Liver (tissue), 9 donors: Measurements from ENCODE around the gene SEMA4D. TPM values are rescaled to one million over a fixed set of nuclear protein-coding genes. Genes with fewer than 3 reads are reported as not detected.

ENCODE experiments used
- DNase-seq: peaks from one replicate; pipeline ENCODE4 v3.0.0-alpha.2; 2017; ENCODE audit warnings: low spot score
- H3K27ac ChIP-seq, 2 donors: one replicate each; pipeline ENCODE4 v1.7.0; 2013; ENCODE audit warnings: inconsistent platforms in 2 of 2, low read length in 2 of 2, control low read depth in 1 of 2, low read depth in 1 of 2, mild to moderate bottlenecking in 1 of 2
- H3K27me3 ChIP-seq, 4 donors: one replicate each; pipeline versions ENCODE4 v1.6.1 to v1.7.0; 2013; ENCODE audit warnings: low read length in 3 of 4, inconsistent platforms in 1 of 4, mild to moderate bottlenecking in 1 of 4, moderate library complexity in 1 of 4; ENCODE audit not compliant: control insufficient read depth in 4 of 4, insufficient read depth in 4 of 4
- H3K36me3 ChIP-seq, 4 donors: one replicate each; pipeline versions ENCODE4 v1.6.1 to v1.7.0; 2013; ENCODE audit warnings: low read length in 3 of 4, mild to moderate bottlenecking in 3 of 4, low read depth in 1 of 4, moderate library complexity in 1 of 4; ENCODE audit not compliant: control insufficient read depth in 4 of 4, insufficient read depth in 3 of 4
- H3K4me1 ChIP-seq, 4 donors: one replicate each; pipeline versions ENCODE4 v1.6.1 to v1.7.0; 2013; ENCODE audit warnings: low read length in 3 of 4, mild to moderate bottlenecking in 3 of 4, moderate library complexity in 1 of 4; ENCODE audit not compliant: control insufficient read depth in 4 of 4, insufficient read depth in 4 of 4
- H3K4me3 ChIP-seq, 3 donors: one replicate each; pipeline versions ENCODE4 v1.6.1 to v1.7.0; 2013; ENCODE audit warnings: low read length in 3 of 3, control low read depth in 1 of 3, low read depth in 1 of 3, mild to moderate bottlenecking in 1 of 3
- H3K9ac ChIP-seq, 2 donors: one replicate each; pipeline ENCODE4 v1.7.0; 2013; ENCODE audit warnings: low read length in 2 of 2, mild to moderate bottlenecking in 2 of 2, moderate library complexity in 2 of 2, control low read depth in 1 of 2, low read depth in 1 of 2
- H3K9me3 ChIP-seq, 4 donors: one replicate each; pipeline versions ENCODE4 v1.6.1 to v1.7.0; 2013; ENCODE audit warnings: low read length in 3 of 4; ENCODE audit not compliant: control insufficient read depth in 4 of 4
- ATF3 ChIP-seq: IDR thresholded peaks from 2 replicates; pipeline ENCODE4 v1.6.1; 2016; ENCODE audit warnings: antibody characterized with exemption
- EGR1 ChIP-seq, 2 donors: IDR thresholded peaks; 2 replicates each; pipeline ENCODE4 v1.6.1; 2016 to 2018; ENCODE audit warnings: antibody characterized with exemption in 2 of 2, low read depth in 2 of 2
- FOXA1 ChIP-seq: IDR thresholded peaks from 2 replicates; pipeline ENCODE4 v1.6.1; 2016; ENCODE audit warnings: antibody characterized with exemption
- GABPA ChIP-seq, 2 donors: IDR thresholded peaks in 1 of 2; conservative IDR thresholded peaks in 1 of 2; 2 replicates each; pipeline ENCODE4 v1.6.1; 2016; ENCODE audit warnings: antibody characterized with exemption in 2 of 2, mild to moderate bottlenecking in 1 of 2, moderate library complexity in 1 of 2
- HNF4A ChIP-seq, 2 donors: conservative IDR thresholded peaks; 2 replicates each; pipeline ENCODE4 v1.6.1; 2016; ENCODE audit warnings: antibody characterized with exemption in 2 of 2, mild to moderate bottlenecking in 2 of 2
- HNF4G ChIP-seq: IDR thresholded peaks from 2 replicates; pipeline ENCODE4 v1.6.1; 2016; ENCODE audit warnings: antibody characterized with exemption
- MAX ChIP-seq: IDR thresholded peaks from 2 replicates; pipeline ENCODE4 v1.6.1; 2016; ENCODE audit warnings: antibody characterized with exemption
- NR2F2 ChIP-seq: IDR thresholded peaks from 2 replicates; pipeline ENCODE4 v1.6.1; 2016; ENCODE audit warnings: antibody characterized with exemption
- RAD21 ChIP-seq, 2 donors: IDR thresholded peaks; 2 replicates each; pipeline ENCODE4 v1.6.1; 2016; ENCODE audit warnings: antibody characterized with exemption in 2 of 2, mild to moderate bottlenecking in 2 of 2
- REST ChIP-seq: IDR thresholded peaks from 2 replicates; pipeline ENCODE4 v1.6.1; 2016; ENCODE audit warnings: antibody characterized with exemption, mild to moderate bottlenecking
- RXRA ChIP-seq, 2 donors: IDR thresholded peaks; 2 replicates each; pipeline ENCODE4 v1.6.1; 2017 to 2018; ENCODE audit warnings: antibody characterized with exemption in 2 of 2, mild to moderate bottlenecking in 1 of 2
- SP1 ChIP-seq: IDR thresholded peaks from 2 replicates; pipeline ENCODE4 v1.6.1; 2018; ENCODE audit warnings: antibody characterized with exemption, mild to moderate bottlenecking
- TAF1 ChIP-seq: conservative IDR thresholded peaks from 2 replicates; pipeline ENCODE4 v1.6.1; 2016; ENCODE audit warnings: antibody characterized with exemption, mild to moderate bottlenecking
- YY1 ChIP-seq: IDR thresholded peaks from 2 replicates; pipeline ENCODE4 v1.6.1; 2016; ENCODE audit warnings: antibody characterized with exemption, mild to moderate bottlenecking
- WGBS: extraction: QIAGEN DNeasy Blood & Tissue Kit; methylation state at CpG from one replicate; pipeline ENCODE4 v1.1.7; 2013; 5-methylcytosine and 5-hydroxymethylcytosine counted together
- polyA plus RNA-seq, 2 donors: library from polyadenylated mRNA; stranded (reverse) in 1 of 2; unstranded in 1 of 2; fragments of 200-250 nt in 1 of 2; fragments of >200 nt in 1 of 2; fragmentation: Nextera tagmentation in 1 of 2; extraction: Ambion mirVana in 1 of 2; gene quantifications; one replicate each; pipeline versions ENCODE4 v1.2.1 to v1.2.3, GENCODE V29; 2013 to 2015
- total RNA-seq, 2 donors: library from RNA; depleted of rRNA; stranded (reverse); fragments of >200 nt; gene quantifications; one replicate each; pipeline ENCODE4 v1.2.3, GENCODE V29; 2014
- TF ChIP-seq, protein P1 (sequence below): fragments of 150-350 bp; IDR thresholded peaks from 2 replicates; pipeline ENCODE4 v1.5.1; 2017; ENCODE audit warnings: improper control_type of control experiment, low read depth, low read length; ENCODE audit not compliant: missing input control
- donor health status: healthy.
- donor health status: healthy.
- donor health status: healthy.
- donor health status: healthy.
- donor health status: healthy.

Gene SEMA4D
- total and polyA plus RNA-seq, 4 donors: 1.4 to 12.0 (median 4.1) TPM

GRCh38 chr9:89383030-89383720 is 114.7 kb downstream of the SEMA4D start:
- DNase-seq: no peak
- TF ChIP-seq FOXA1 (no peak), HNF4G (no peak), NR2F2 (no peak), YY1 (no peak), REST (no peak), TAF1 (no peak), EGR1 (IDR thresholded peaks at IDR 0.05; ENCODE audit: low read depth in 2 of 2) (no peak), RXRA (IDR thresholded peaks at IDR 0.05) (no peak), SP1 (no peak), GABPA (IDR thresholded peaks at IDR 0.05 in 1 of 2, conservative IDR thresholded peaks at IDR 0.05 in 1 of 2) (no peak), MAX (no peak)
- TF ChIP-seq, protein P1, sequence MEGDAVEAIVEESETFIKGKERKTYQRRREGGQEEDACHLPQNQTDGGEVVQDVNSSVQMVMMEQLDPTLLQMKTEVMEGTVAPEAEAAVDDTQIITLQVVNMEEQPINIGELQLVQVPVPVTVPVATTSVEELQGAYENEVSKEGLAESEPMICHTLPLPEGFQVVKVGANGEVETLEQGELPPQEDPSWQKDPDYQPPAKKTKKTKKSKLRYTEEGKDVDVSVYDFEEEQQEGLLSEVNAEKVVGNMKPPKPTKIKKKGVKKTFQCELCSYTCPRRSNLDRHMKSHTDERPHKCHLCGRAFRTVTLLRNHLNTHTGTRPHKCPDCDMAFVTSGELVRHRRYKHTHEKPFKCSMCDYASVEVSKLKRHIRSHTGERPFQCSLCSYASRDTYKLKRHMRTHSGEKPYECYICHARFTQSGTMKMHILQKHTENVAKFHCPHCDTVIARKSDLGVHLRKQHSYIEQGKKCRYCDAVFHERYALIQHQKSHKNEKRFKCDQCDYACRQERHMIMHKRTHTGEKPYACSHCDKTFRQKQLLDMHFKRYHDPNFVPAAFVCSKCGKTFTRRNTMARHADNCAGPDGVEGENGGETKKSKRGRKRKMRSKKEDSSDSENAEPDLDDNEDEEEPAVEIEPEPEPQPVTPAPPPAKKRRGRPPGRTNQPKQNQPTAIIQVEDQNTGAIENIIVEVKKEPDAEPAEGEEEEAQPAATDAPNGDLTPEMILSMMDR: no peak
- Histone ChIP-seq H3K4me3 (no peak overlapping the region), H3K4me1 (peaks cover 11 to 26% (median 23%) of the 10 kb centered on the region in 4 donors), H3K9ac (no peak overlapping the region), H3K9me3 (no peaks in the 10 kb centered on the region), H3K27me3 (no peaks in the 10 kb centered on the region), H3K27ac (no peak overlapping the region), H3K36me3 (peaks cover 0 to 3% (median 0%) of the 10 kb centered on the region in 4 donors)
- 91% methylated on average over 16 of the region's 16 CpGs for WGBS

GRCh38 chr9:89382026-89382986 is 115.6 kb downstream of the SEMA4D start:
- no peak for TF ChIP-seq HNF4G
- TF ChIP-seq MAX: no peak
- no peak for TF ChIP-seq RXRA (IDR thresholded peaks at IDR 0.05)
- no peak for TF ChIP-seq EGR1 (IDR thresholded peaks at IDR 0.05; ENCODE audit: low read depth in 2 of 2)
- no peak for TF ChIP-seq ATF3
- TF ChIP-seq, protein P1: no peak
- no peak for TF ChIP-seq FOXA1
- no peak for TF ChIP-seq TAF1
- no peak for TF ChIP-seq HNF4A (conservative IDR thresholded peaks at IDR 0.05)
- TF ChIP-seq RAD21 (IDR thresholded peaks at IDR 0.05): no peak
- H3K4me1 ChIP-seq: peaks cover 6 to 17% (median 14%) of the 10 kb centered on the region in 4 donors
- no peak overlapping the region for H3K9ac ChIP-seq
- H3K9me3 ChIP-seq: no peaks in the 10 kb centered on the region
- no peak overlapping the region for H3K4me3 ChIP-seq
- no peak for DNase-seq
- H3K27me3 ChIP-seq: no peaks in the 10 kb centered on the region
- 90% methylated on average over 27 of the region's 27 CpGs for WGBS
- H3K27ac ChIP-seq: no peak overlapping the region
- peaks cover 0 to 3% (median 0%) of the 10 kb centered on the region in 4 donors for H3K36me3 ChIP-seq
